HepG2 (cell line): ENCODE data around the gene GATM. TPM values are rescaled to one million over a fixed set of nuclear protein-coding genes. Genes with fewer than 3 reads are reported as not detected.

Experiments
- AHR ChIP-seq: IDR thresholded peaks from 2 replicates; pipeline ENCODE4 v1.6.1; 2018; ENCODE audit warnings: missing genetic modification reagents, missing compliant biosample characterization
- DNMT3B ChIP-seq: conservative IDR thresholded peaks from 2 replicates; pipeline ENCODE4 v1.6.1; 2016; ENCODE audit warnings: missing biosample characterization, control low read depth
- GATAD2A ChIP-seq: IDR thresholded peaks from 2 replicates; pipeline ENCODE4 v1.6.1; 2016
- GTF3A ChIP-seq: sonication (generic); formaldehyde crosslinking; conservative IDR thresholded peaks from 2 replicates; pipeline ENCODE4 v1.4.0; 2020; ENCODE audit warnings: mild to moderate bottlenecking, missing genetic modification reagents
- KDM1A ChIP-seq: IDR thresholded peaks from 2 replicates; pipeline ENCODE4 v1.6.1; 2016; ENCODE audit warnings: missing compliant biosample characterization
- MAFF ChIP-seq: IDR thresholded peaks from 2 replicates; pipeline ENCODE4 v1.6.1; 2011; ENCODE audit warnings: low read depth, low read length, improper control_type of control experiment
- MXI1 ChIP-seq: IDR thresholded peaks from 3 replicates; pipeline ENCODE4 v1.6.1; 2012; ENCODE audit warnings: low read depth, low read length, inconsistent platforms, borderline replicate concordance
- NR1H2 ChIP-seq: sonication (generic); formaldehyde crosslinking; IDR thresholded peaks from 2 replicates; pipeline ENCODE4 v1.8.1; 2022; ENCODE audit warnings: low read depth, missing genetic modification reagents, borderline replicate concordance
- NRL ChIP-seq: sonication (generic); formaldehyde crosslinking; IDR thresholded peaks from 2 replicates; pipeline ENCODE4 v1.5.0; 2020; ENCODE audit warnings: missing genetic modification reagents, mild to moderate bottlenecking, moderate library complexity, borderline replicate concordance
- PAF1 ChIP-seq: IDR thresholded peaks from 2 replicates; pipeline ENCODE4 v1.6.1; 2016; ENCODE audit warnings: missing genetic modification reagents, missing compliant biosample characterization
- PITX1 ChIP-seq: sonication (generic); formaldehyde crosslinking; IDR thresholded peaks from 2 replicates; pipeline ENCODE4 v1.5.1; 2020; ENCODE audit warnings: mild to moderate bottlenecking, missing genetic modification reagents
- TMF1 ChIP-seq: sonication (generic); formaldehyde crosslinking; IDR thresholded peaks from 2 replicates; pipeline ENCODE4 v1.8.1; 2022; ENCODE audit warnings: low read depth, missing genetic modification reagents
- USF2 ChIP-seq, 2 experiments: sonication (generic) in 1 of 2; formaldehyde crosslinking in 1 of 2; IDR thresholded peaks; 2 replicates each; pipeline versions ENCODE4 v1.5.1 to v1.6.1; 2011 to 2020; ENCODE audit warnings: borderline replicate concordance in 1 of 2, low read depth in 1 of 2, low read length in 1 of 2, mild to moderate bottlenecking in 1 of 2, missing genetic modification reagents in 1 of 2, moderate library complexity in 1 of 2
- ZC3H13 ChIP-seq: sonication (generic); formaldehyde crosslinking; IDR thresholded peaks from 2 replicates; pipeline ENCODE4 v1.8.1; 2023; ENCODE audit warnings: mild to moderate bottlenecking, missing genetic modification reagents, moderate library complexity
- ZIK1 ChIP-seq: sonication (generic); formaldehyde crosslinking; IDR thresholded peaks from 2 replicates; pipeline ENCODE4 v1.5.0; 2020; ENCODE audit warnings: mild to moderate bottlenecking, low read depth, missing genetic modification reagents, borderline replicate concordance
- ZMAT5 ChIP-seq: sonication (generic); formaldehyde crosslinking; IDR thresholded peaks from 2 replicates; pipeline ENCODE4 v1.5.0; 2020; ENCODE audit warnings: mild to moderate bottlenecking, low read depth, missing genetic modification reagents, borderline replicate concordance
- ZNF121 ChIP-seq: sonication (generic); formaldehyde crosslinking; IDR thresholded peaks from 2 replicates; pipeline ENCODE4 v1.5.0; 2020; ENCODE audit warnings: mild to moderate bottlenecking, missing genetic modification reagents
- ZNF18 ChIP-seq: sonication (generic); formaldehyde crosslinking; IDR thresholded peaks from 2 replicates; pipeline ENCODE4 v1.8.0; 2022; ENCODE audit warnings: mild to moderate bottlenecking, missing genetic modification reagents; ENCODE audit not compliant: insufficient replicate concordance
- ZNF317 ChIP-seq: sonication (generic); formaldehyde crosslinking; IDR thresholded peaks from 2 replicates; pipeline ENCODE4 v1.5.0; 2020; ENCODE audit warnings: mild to moderate bottlenecking, missing genetic modification reagents
- ZNF564 ChIP-seq: sonication (generic); formaldehyde crosslinking; IDR thresholded peaks from 2 replicates; pipeline ENCODE4 v1.8.1; 2023; ENCODE audit warnings: mild to moderate bottlenecking, missing genetic modification reagents
- ZNF598 ChIP-seq: sonication (generic); formaldehyde crosslinking; IDR thresholded peaks from 2 replicates; pipeline ENCODE4 v1.5.1; 2020; ENCODE audit warnings: mild to moderate bottlenecking, missing genetic modification reagents, borderline replicate concordance
- ZSCAN21 ChIP-seq: sonication (generic); formaldehyde crosslinking; IDR thresholded peaks from 2 replicates; pipeline ENCODE4 v1.8.0; 2022; ENCODE audit warnings: mild to moderate bottlenecking, missing genetic modification reagents, moderate library complexity, borderline replicate concordance
- ZSCAN31 ChIP-seq: sonication (generic); formaldehyde crosslinking; IDR thresholded peaks from 2 replicates; pipeline ENCODE4 v1.5.0; 2020; ENCODE audit warnings: low read depth, mild to moderate bottlenecking, missing genetic modification reagents
- polyA plus RNA-seq, 8 experiments: library from polyadenylated mRNA; depleted of rRNA in 3 of 8; stranded (reverse) in 7 of 8; unstranded in 1 of 8; fragments of >200 nt; fragmentation: Illumina TruSeq in 4 of 8; extraction: Trizol in 4 of 8; gene quantifications; 2 replicates each; pipeline versions ENCODE4 v1.2.1 to v1.2.3, GENCODE V29; 2011 to 2016; ENCODE audit warnings: low read depth in 4 of 8, missing spikeins in 1 of 8, mixed read lengths in 1 of 8; ENCODE audit not compliant: insufficient read depth in 1 of 8
- total RNA-seq, 5 experiments: library from RNA; depleted of rRNA; stranded (reverse); fragments of >200 nt; fragmentation: Illumina TruSeq; extraction: Trizol; gene quantifications; 2 replicates each; pipeline ENCODE4 v1.2.3, GENCODE V29; 2016; ENCODE audit warnings: low read depth in 1 of 5
- TF ChIP-seq, protein P1 (sequence below): sonication (generic); formaldehyde crosslinking; conservative IDR thresholded peaks from 2 replicates; pipeline ENCODE4 v1.8.0; 2022; ENCODE audit warnings: missing genetic modification reagents

Gene GATM
- total and polyA plus RNA-seq, 2 of the 13 experiments (the other 11 are each of a cell fraction or from before 2014, with no cell fraction given), result 2.1 to 16.8 TPM

GRCh38 chr15:45402955-45403877 is 24.9 kb upstream of the GATM start (continued):
- TF ChIP-seq ZNF18 (CRISPR knock-in tag) (peak; percentile 46), USF2 (IDR thresholded peaks at IDR 0.05; ENCODE audit: low read depth, low read length) (no peak), USF2 (CRISPR knock-in tag; IDR thresholded peaks at IDR 0.05; ENCODE audit: borderline replicate concordance) (no peak), ZNF121 (CRISPR knock-in tag) (no peak), MAFF (no peak), NR1H2 (CRISPR knock-in tag) (0 out of 2 replicates have a peak, but pooled peaks have one; percentile 68), ZNF598 (no peak), TMF1 (CRISPR knock-in tag) (0 out of 2 replicates have a peak, but pooled peaks have one; percentile 9), KDM1A (CRISPR knock-in tag) (no peak), ZIK1 (CRISPR knock-in tag) (no peak), PAF1 (CRISPR knock-in tag) (no peak), ZNF317 (no peak), ZSCAN21 (0 out of 2 replicates have a peak, but pooled peaks have one; percentile 25), DNMT3B (CRISPR knock-in tag) (no peak), GATAD2A (CRISPR knock-in tag) (no peak), AHR (no peak), ZC3H13 (CRISPR knock-in tag) (peak; percentile 78; the same call in 1 of the 2 replicates), ZNF564 (CRISPR knock-in tag) (peak; percentile 68; the same call in 1 of the 2 replicates), NRL (CRISPR knock-in tag) (no peak), ZSCAN31 (CRISPR knock-in tag) (no peak), PITX1 (CRISPR knock-in tag) (no peak), MXI1 (no peak), GTF3A (CRISPR knock-in tag) (no peak), ZMAT5 (CRISPR knock-in tag) (peak; percentile 68; the same call in 1 of the 2 replicates)
- TF ChIP-seq, protein P1, sequence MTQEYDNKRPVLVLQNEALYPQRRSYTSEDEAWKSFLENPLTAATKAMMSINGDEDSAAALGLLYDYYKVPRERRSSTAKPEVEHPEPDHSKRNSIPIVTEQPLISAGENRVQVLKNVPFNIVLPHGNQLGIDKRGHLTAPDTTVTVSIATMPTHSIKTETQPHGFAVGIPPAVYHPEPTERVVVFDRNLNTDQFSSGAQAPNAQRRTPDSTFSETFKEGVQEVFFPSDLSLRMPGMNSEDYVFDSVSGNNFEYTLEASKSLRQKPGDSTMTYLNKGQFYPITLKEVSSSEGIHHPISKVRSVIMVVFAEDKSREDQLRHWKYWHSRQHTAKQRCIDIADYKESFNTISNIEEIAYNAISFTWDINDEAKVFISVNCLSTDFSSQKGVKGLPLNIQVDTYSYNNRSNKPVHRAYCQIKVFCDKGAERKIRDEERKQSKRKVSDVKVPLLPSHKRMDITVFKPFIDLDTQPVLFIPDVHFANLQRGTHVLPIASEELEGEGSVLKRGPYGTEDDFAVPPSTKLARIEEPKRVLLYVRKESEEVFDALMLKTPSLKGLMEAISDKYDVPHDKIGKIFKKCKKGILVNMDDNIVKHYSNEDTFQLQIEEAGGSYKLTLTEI, result no peak
